K562 (cell line): ENCODE data around the gene UQCC2. TPM values are rescaled to one million over a fixed set of nuclear protein-coding genes. Genes with fewer than 3 reads are reported as not detected.
A peak's percentile ranks its signal among the peaks of the same experiment; 100 is the strongest.

ENCODE experiments used
- EP400 ChIP-seq: fragments of 450-650 bp; IDR thresholded peaks from 2 replicates; pipeline ENCODE4 v1.6.1; 2017; ENCODE audit warnings: antibody characterized with exemption, mild to moderate bottlenecking, moderate library complexity
- GATA2 ChIP-seq: sonication (generic); formaldehyde crosslinking; IDR thresholded peaks from 2 replicates; pipeline ENCODE4 v1.4.0; 2020; ENCODE audit warnings: mild to moderate bottlenecking, missing genetic modification reagents
- MAX ChIP-seq: sonication (generic); formaldehyde crosslinking; IDR thresholded peaks from 2 replicates; pipeline ENCODE4 v1.9.0; 2022; ENCODE audit warnings: mild to moderate bottlenecking, missing genetic modification reagents
- MGA ChIP-seq: fragments of 450-650 bp; IDR thresholded peaks from 2 replicates; pipeline ENCODE4 v1.6.1; 2016; ENCODE audit warnings: mild to moderate bottlenecking, moderate library complexity
- NCOA4 ChIP-seq: fragments of 450-650 bp; IDR thresholded peaks from 2 replicates; pipeline ENCODE4 v1.6.1; 2018; ENCODE audit warnings: mild to moderate bottlenecking; ENCODE audit not compliant: partially characterized antibody
- RBM17 ChIP-seq: fragments of 200-400 bp; formaldehyde crosslinking; IDR thresholded peaks from 2 replicates; pipeline ENCODE4 v1.6.1; 2017; ENCODE audit warnings: low read depth, mild to moderate bottlenecking, low read length, borderline replicate concordance
- RBM22 ChIP-seq: fragments of 200-400 bp; formaldehyde crosslinking; IDR thresholded peaks from 2 replicates; pipeline ENCODE4 v1.6.1; 2018; ENCODE audit warnings: low read length, low read depth; ENCODE audit not compliant: poor library complexity, severe bottlenecking
- ZBTB49 ChIP-seq: sonication (generic); formaldehyde crosslinking; IDR thresholded peaks from 2 replicates; pipeline ENCODE4 v1.8.0; 2022; ENCODE audit warnings: missing genetic modification reagents, mild to moderate bottlenecking, borderline replicate concordance
- ZNF175 ChIP-seq: fragments of 200-800 bp; sonication (Bioruptor generic); IDR thresholded peaks from 2 replicates; pipeline ENCODE4 v1.6.1; 2016; ENCODE audit warnings: low read depth, mild to moderate bottlenecking, missing genetic modification characterization, missing compliant biosample characterization
- ZNF277 ChIP-seq: fragments of 250-450 bp; sonication (Bioruptor Pico); IDR thresholded peaks from 2 replicates; pipeline ENCODE4 v1.8.0; 2022; ENCODE audit warnings: inconsistent platforms, mild to moderate bottlenecking, moderate library complexity, borderline replicate concordance
- polyA plus RNA-seq, 8 experiments: library from polyadenylated mRNA; depleted of rRNA in 4 of 8; stranded (reverse) in 5 of 8; unstranded in 3 of 8; fragments of >200 nt; fragmentation: Nextera tagmentation in 2 of 8; fragmentation: Illumina TruSeq in 1 of 8; extraction: Ambion mirVana in 2 of 8; extraction: Trizol in 1 of 8; gene quantifications; 2 replicates each; pipeline versions ENCODE4 v1.2.1 to v1.2.3, GENCODE V29; 2011 to 2014; ENCODE audit warnings: inconsistent platforms in 1 of 8, missing spikeins in 1 of 8
- total RNA-seq, 7 experiments: library from RNA; depleted of rRNA in 6 of 7; stranded (reverse); fragments of >200 nt in 6 of 7; fragmentation: Illumina TruSeq in 2 of 7; extraction: Trizol in 2 of 7; gene quantifications; 2 replicates each; pipeline versions ENCODE4 v1.2.1 to v1.2.3, GENCODE V29; 2011 to 2021; ENCODE audit warnings: low replicate concordance in 1 of 7

The UQCC2 gene
- total and polyA plus RNA-seq, 9 of the 15 experiments (the other 6 are each of a cell fraction or from before 2014, with no cell fraction given) = 58.5 to 927 (median 158) TPM

GRCh38 chr6:33711140-33712129 is at the start of gene UQCC2 (continued):
- TF ChIP-seq MGA (peak; percentile 96), RBM17 (no peak), GATA2 (CRISPR knock-in tag) (no peak), NCOA4 (no peak), ZNF277 (CRISPR knock-in tag) (no peak), ZNF175 (CRISPR knock-in tag) (0 out of 2 replicates have a peak, but pooled peaks have one; percentile 49), EP400 (peak; percentile 99), MAX (CRISPR knock-in tag) (peak; percentile 94), RBM22 (no peak), ZBTB49 (CRISPR knock-in tag) (no peak)
